Nephron progenitor cell (in vitro differentiated cells): ENCODE measurements around the gene DPH6.
A peak's percentile ranks its signal among the peaks of the same experiment; 100 is the strongest.

Source experiments
- DNase-seq: peaks from one replicate; pipeline ENCODE4 v3.0.0; 2021
- H3K27ac Mint-ChIP-seq: 2 replicates; pipeline ENCODE4 v1.8.0; 2021; ENCODE audit warnings: mild to moderate bottlenecking, moderate library complexity, mixed read lengths
- H3K27me3 Mint-ChIP-seq: 2 replicates; pipeline ENCODE4 v1.8.0; 2021; ENCODE audit warnings: mild to moderate bottlenecking, low read depth, mixed read lengths; ENCODE audit not compliant: poor library complexity
- H3K36me3 Mint-ChIP-seq: 2 replicates; pipeline ENCODE4 v1.8.0; 2021; ENCODE audit warnings: low read depth, mixed read lengths
- H3K4me1 Mint-ChIP-seq: 2 replicates; pipeline ENCODE4 v1.8.0; 2021; ENCODE audit warnings: mixed read lengths
- H3K4me3 Mint-ChIP-seq: 2 replicates; pipeline ENCODE4 v1.8.0; 2021; ENCODE audit warnings: mild to moderate bottlenecking, moderate library complexity, mixed read lengths
- H3K9me3 Mint-ChIP-seq: 2 replicates; pipeline ENCODE4 v1.8.0; 2021; ENCODE audit warnings: mild to moderate bottlenecking, moderate library complexity, mixed read lengths
- TF ChIP-seq, protein P1 (sequence below): fragments of 200-600 bp; sonication (generic); IDR thresholded peaks from 2 replicates; pipeline ENCODE4 v1.5.0; 2021; ENCODE audit warnings: antibody characterized with exemption

DPH6 gene

DNA sequence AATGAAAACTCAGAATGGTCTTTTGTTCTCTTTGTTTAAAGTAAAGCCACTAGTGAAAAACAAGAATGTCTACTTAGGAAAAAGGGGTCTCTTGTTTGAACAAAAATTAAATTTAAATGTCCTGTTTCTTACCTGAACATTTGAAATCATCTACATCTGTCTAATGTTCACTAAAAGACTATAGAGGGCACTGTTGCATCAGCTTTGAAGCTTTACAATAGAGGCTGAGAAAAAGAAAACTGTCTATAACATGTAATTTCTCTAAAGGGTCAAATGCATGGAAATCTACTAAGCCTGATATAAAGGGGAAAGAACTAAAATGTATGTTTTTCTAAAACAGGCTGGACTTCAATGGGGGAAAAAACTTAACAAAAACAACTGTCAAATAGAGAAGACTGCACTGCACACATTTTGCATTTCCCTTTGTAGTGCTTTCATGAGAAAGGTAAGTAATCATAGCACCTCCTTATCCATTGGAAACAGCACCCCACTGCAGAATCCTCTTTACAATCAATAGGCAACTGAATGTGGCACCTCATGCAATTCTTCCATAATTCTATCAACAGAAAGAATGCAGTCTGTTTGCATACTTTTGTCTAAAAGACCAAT, 26.3 kb downstream of the DPH6 start:
- no peak overlapping the region for H3K4me3 Mint-ChIP-seq
- no peak overlapping the region for H3K27ac Mint-ChIP-seq
- no peaks in the 10 kb centered on the region for H3K36me3 Mint-ChIP-seq
- TF ChIP-seq, protein P1, sequence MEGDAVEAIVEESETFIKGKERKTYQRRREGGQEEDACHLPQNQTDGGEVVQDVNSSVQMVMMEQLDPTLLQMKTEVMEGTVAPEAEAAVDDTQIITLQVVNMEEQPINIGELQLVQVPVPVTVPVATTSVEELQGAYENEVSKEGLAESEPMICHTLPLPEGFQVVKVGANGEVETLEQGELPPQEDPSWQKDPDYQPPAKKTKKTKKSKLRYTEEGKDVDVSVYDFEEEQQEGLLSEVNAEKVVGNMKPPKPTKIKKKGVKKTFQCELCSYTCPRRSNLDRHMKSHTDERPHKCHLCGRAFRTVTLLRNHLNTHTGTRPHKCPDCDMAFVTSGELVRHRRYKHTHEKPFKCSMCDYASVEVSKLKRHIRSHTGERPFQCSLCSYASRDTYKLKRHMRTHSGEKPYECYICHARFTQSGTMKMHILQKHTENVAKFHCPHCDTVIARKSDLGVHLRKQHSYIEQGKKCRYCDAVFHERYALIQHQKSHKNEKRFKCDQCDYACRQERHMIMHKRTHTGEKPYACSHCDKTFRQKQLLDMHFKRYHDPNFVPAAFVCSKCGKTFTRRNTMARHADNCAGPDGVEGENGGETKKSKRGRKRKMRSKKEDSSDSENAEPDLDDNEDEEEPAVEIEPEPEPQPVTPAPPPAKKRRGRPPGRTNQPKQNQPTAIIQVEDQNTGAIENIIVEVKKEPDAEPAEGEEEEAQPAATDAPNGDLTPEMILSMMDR: peak; percentile 64
- H3K27me3 Mint-ChIP-seq: no peaks in the 10 kb centered on the region
- peaks cover 30% of the 10 kb centered on the region for H3K4me1 Mint-ChIP-seq
- no peak for DNase-seq
- no peaks in the 10 kb centered on the region for H3K9me3 Mint-ChIP-seq

DNA sequence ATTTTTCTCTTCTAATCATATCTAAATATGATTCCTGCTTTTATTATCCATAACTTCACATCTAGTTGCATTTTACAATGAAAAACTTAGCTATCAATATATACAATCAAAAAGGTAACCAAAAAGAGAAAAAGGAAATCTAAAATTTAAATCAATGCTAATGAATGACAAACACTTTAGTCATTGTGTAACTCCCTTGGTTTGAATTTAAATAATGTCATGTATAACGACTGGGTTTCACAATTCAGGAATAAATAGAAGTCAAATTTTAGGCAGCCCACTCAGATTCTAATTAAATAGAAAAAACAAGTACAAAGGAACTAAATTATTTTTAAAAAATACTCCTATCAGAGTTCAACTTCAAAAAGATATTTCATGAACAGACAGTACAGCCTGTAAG, 26.9 kb downstream of the DPH6 start:
- no peak for DNase-seq
- TF ChIP-seq, protein P1: no peak
- H3K27me3 Mint-ChIP-seq: no peaks in the 10 kb centered on the region
- H3K36me3 Mint-ChIP-seq: no peaks in the 10 kb centered on the region
- H3K4me3 Mint-ChIP-seq: no peak overlapping the region
- no peaks in the 10 kb centered on the region for H3K9me3 Mint-ChIP-seq
- no peak overlapping the region for H3K27ac Mint-ChIP-seq
- H3K4me1 Mint-ChIP-seq: peaks cover 30% of the 10 kb centered on the region

DNA sequence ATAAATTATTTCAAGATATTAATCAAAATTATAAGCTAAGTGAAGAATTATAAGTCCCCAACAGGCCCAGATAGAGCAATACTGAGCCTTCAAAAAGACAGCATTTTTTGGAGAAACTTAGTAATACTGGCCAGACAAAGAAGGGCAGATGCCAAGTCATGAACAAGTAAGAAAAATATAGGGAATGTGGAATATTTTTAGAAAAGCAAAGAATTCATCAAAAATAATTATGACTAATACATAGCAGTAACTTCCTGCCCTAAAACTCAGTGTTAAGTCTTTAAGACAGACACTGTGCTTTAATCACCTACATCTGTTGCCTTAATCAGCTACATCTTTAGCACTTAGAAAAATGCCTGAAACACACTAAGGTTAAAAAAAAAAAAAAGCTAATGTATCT, 31.2 kb downstream of the DPH6 start:
- H3K36me3 Mint-ChIP-seq: no peaks in the 10 kb centered on the region
- no peak for DNase-seq
- H3K27me3 Mint-ChIP-seq: no peaks in the 10 kb centered on the region
- H3K4me3 Mint-ChIP-seq: no peak overlapping the region
- TF ChIP-seq, protein P1: no peak
- H3K4me1 Mint-ChIP-seq: peaks cover 4% of the 10 kb centered on the region
- no peaks in the 10 kb centered on the region for H3K9me3 Mint-ChIP-seq
- no peak overlapping the region for H3K27ac Mint-ChIP-seq

DNA sequence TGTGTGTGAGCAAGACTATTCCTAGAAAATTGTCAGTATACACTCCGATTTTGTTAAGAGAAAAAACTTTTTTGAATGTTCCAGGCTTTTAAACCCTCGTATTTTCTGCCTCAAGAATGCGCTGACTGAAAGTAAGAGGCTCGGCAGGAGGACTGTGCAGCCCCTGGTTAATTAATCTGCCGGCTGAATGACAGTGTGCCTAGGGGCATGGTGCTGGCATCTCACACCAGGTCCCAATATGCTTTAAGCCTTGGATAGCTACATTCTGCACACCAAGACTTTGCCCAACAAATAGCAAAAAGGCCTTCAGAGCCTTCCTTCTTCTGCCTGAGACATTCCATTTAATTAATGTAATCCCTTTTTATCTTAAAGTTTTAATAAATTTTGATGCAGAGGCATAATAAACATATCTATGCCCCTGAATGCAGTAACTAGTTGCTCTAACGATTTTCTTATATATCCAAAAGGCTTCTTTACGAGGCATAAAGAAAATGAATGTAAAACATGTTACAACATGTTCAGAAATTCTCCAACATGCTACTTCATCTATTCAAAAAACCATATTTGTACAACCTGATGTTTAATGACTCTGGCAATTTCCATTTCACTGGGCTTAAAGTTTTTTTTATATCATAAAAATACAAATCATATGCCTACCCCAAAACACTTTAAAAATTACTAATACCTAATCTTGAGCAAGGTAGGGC, 37.9 kb downstream of the DPH6 start:
- Mint-ChIP-seq H3K4me1 (peaks cover 19% of the 10 kb centered on the region), H3K27me3 (no peaks in the 10 kb centered on the region), H3K36me3 (no peaks in the 10 kb centered on the region), H3K27ac (no peak overlapping the region), H3K9me3 (no peaks in the 10 kb centered on the region), H3K4me3 (no peak overlapping the region)
- TF ChIP-seq, protein P1: no peak
- DNase-seq: peak; percentile 8

DNA sequence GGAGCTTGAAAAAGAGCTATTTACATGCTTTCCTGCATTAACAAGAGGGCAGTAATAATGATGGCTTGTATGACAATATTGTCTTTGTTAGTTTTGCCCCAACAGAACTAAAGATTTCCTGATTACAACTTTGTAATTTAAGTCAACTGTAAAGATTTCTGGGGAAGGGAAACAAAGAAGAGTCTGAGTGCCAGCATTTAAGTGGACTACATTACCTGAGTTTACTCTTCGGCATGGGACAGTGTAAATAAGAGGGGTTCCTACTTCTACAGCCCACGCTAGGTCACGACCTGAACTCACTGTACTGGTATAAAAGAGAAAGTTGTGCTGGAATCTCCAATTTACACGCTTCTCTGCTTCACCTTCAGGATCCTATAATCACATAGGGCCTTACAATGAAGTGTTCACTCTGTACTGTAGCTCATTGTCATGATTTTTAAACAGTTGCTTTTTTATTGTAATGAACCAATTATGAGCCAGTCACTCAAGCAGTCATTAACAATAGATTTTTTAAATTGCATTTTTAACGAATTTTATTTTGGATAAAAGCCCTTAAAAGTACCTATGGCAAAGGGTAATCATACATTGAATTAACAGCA, 39.6 kb downstream of the DPH6 start:
- Mint-ChIP-seq H3K4me3 (no peak overlapping the region), H3K4me1 (peaks cover 19% of the 10 kb centered on the region), H3K27me3 (no peaks in the 10 kb centered on the region), H3K27ac (no peak overlapping the region), H3K9me3 (no peaks in the 10 kb centered on the region), H3K36me3 (no peaks in the 10 kb centered on the region)
- no peak for DNase-seq
- TF ChIP-seq, protein P1: no peak

DNA sequence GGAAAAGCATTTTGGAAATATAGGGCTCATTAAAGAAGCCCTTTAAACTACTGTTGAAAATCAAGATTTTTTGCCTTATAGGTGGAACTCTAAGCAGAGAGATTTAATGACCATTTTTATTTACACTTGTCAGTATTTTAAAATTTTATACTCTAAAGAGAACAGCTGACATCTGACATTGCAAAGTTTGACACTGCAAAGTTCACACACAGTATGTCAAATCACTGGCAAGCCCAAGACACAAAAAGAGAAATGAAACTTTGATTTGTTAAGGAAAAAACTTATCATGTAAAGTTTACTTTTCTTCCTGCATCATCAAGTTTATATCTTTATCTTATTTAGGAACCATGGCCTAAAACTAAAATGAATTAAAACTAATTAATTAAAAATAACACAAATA, 40.2 kb downstream of the DPH6 start:
- Mint-ChIP-seq H3K4me3 (no peak overlapping the region), H3K27me3 (no peaks in the 10 kb centered on the region), H3K27ac (no peak overlapping the region), H3K9me3 (no peaks in the 10 kb centered on the region), H3K36me3 (no peaks in the 10 kb centered on the region), H3K4me1 (peaks cover 19% of the 10 kb centered on the region)
- DNase-seq: no peak
- TF ChIP-seq, protein P1: no peak
